ENCODE data around the gene CBY3.

The CBY3 gene

DNA sequence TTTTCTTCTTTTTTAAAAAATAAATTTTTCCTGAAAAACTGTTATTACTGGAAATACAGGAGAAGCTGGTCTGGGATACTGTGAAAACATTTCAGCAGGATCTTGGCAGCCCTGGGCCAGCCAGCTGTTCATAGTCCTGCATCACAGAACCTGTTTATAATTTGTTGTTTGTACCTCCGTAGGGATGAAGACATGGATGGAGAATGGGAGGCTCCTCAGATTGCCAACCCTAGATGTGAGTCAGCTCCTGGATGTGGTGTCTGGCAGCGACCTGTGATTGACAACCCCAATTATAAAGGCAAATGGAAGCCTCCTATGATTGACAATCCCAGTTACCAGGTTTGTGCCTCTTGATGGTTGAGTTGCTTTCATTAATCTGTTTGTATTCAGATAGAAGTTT is 39.4 kb upstream of the CBY3 start:
- H3K27ac ChIP-seq (ENCODE audit: low read length), result no peak overlapping the region
- H3K4me1 ChIP-seq (ENCODE audit: low read length), result no peaks in the 10 kb centered on the region
- H3F3A ChIP-seq (ENCODE audit: insufficient read depth, low read length), result peaks cover 10% of the 10 kb centered on the region; the same call in 1 of the 2 replicates
- no peak overlapping the region for H3K9ac ChIP-seq (ENCODE audit: low read length)
- no peaks in the 10 kb centered on the region for H3K9me2 ChIP-seq (replicated peaks; ENCODE audit: insufficient read depth, low read length)
- no peaks in the 10 kb centered on the region for H3K9me3 ChIP-seq (replicated peaks; ENCODE audit: insufficient read depth, low read length)
- peaks cover 6% of the 10 kb centered on the region; the same call in 1 of the 2 replicates for H4K20me1 ChIP-seq (ENCODE audit: insufficient read depth, low read length)
- DNase-seq, result no peak
- H3K27me3 ChIP-seq (replicated peaks; ENCODE audit: insufficient read depth, low read length), result no peaks in the 10 kb centered on the region
- H3K79me2 ChIP-seq (ENCODE audit: low read length), result peaks cover 90% of the 10 kb centered on the region
- H3K4me2 ChIP-seq (ENCODE audit: low read depth, low read length), result no peak overlapping the region
- H3K4me3 ChIP-seq (ENCODE audit: low read length), result no peak overlapping the region
- no peak overlapping the region for H2AFZ ChIP-seq (ENCODE audit: low read length)
- TF ChIP-seq EZH2phosphoT487 (IDR thresholded peaks at IDR 0.05; ENCODE audit: low read length) (no peak), EZH2 (optimal IDR thresholded peaks at IDR 0.05; ENCODE audit: low read depth, low read length) (no peak)
- TF ChIP-seq, protein P1, sequence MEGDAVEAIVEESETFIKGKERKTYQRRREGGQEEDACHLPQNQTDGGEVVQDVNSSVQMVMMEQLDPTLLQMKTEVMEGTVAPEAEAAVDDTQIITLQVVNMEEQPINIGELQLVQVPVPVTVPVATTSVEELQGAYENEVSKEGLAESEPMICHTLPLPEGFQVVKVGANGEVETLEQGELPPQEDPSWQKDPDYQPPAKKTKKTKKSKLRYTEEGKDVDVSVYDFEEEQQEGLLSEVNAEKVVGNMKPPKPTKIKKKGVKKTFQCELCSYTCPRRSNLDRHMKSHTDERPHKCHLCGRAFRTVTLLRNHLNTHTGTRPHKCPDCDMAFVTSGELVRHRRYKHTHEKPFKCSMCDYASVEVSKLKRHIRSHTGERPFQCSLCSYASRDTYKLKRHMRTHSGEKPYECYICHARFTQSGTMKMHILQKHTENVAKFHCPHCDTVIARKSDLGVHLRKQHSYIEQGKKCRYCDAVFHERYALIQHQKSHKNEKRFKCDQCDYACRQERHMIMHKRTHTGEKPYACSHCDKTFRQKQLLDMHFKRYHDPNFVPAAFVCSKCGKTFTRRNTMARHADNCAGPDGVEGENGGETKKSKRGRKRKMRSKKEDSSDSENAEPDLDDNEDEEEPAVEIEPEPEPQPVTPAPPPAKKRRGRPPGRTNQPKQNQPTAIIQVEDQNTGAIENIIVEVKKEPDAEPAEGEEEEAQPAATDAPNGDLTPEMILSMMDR (IDR thresholded peaks at IDR 0.05; ENCODE audit: low read length), result no peak
- peaks cover 55% of the 10 kb centered on the region for H3K36me3 ChIP-seq (replicated peaks; ENCODE audit: insufficient read depth, low read length)

DNA sequence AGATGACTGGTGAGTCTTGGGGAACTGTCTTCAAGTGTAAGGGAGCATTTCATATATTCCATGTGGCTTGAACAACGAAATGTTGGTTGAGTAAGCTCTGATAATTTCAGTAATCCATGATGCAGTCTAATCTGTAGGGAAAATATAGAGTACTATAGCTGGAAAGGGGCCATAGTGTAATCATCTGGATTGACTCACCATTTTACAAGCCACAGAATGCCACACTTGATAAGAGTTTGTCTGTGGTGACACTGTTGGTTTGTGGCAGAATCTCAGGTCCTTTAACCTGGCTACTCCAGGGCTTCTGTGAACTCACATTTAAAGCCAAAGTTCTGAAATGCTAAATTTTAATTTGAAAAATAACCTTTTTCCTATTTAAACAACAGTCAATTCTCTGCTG is 35.5 kb upstream of the CBY3 start:
- no peak overlapping the region for H3K4me3 ChIP-seq (ENCODE audit: low read length)
- DNase-seq, result no peak
- no peaks in the 10 kb centered on the region for H3K9me3 ChIP-seq (replicated peaks; ENCODE audit: insufficient read depth, low read length)
- no peaks in the 10 kb centered on the region for H3K9me2 ChIP-seq (replicated peaks; ENCODE audit: insufficient read depth, low read length)
- H3K4me2 ChIP-seq (ENCODE audit: low read depth, low read length), result no peak overlapping the region
- H3K4me1 ChIP-seq (ENCODE audit: low read length), result no peaks in the 10 kb centered on the region
- H3K79me2 ChIP-seq (ENCODE audit: low read length), result peaks cover 75% of the 10 kb centered on the region
- no peak overlapping the region for H3K9ac ChIP-seq (ENCODE audit: low read length)
- H3K27ac ChIP-seq (ENCODE audit: low read length), result no peak overlapping the region
- peaks cover 5% of the 10 kb centered on the region; the same call in 1 of the 2 replicates for H3F3A ChIP-seq (ENCODE audit: insufficient read depth, low read length)
- no peaks in the 10 kb centered on the region for H3K27me3 ChIP-seq (replicated peaks; ENCODE audit: insufficient read depth, low read length)
- peaks cover 33% of the 10 kb centered on the region; the same call in 1 of the 2 replicates for H3K36me3 ChIP-seq (replicated peaks; ENCODE audit: insufficient read depth, low read length)
- TF ChIP-seq EZH2phosphoT487 (IDR thresholded peaks at IDR 0.05; ENCODE audit: low read length) (no peak), EZH2 (optimal IDR thresholded peaks at IDR 0.05; ENCODE audit: low read depth, low read length) (no peak)
- TF ChIP-seq, protein P1 (IDR thresholded peaks at IDR 0.05; ENCODE audit: low read length), result no peak
- H4K20me1 ChIP-seq (ENCODE audit: insufficient read depth, low read length), result no peaks in the 10 kb centered on the region
- no peak overlapping the region for H2AFZ ChIP-seq (ENCODE audit: low read length)

DNA sequence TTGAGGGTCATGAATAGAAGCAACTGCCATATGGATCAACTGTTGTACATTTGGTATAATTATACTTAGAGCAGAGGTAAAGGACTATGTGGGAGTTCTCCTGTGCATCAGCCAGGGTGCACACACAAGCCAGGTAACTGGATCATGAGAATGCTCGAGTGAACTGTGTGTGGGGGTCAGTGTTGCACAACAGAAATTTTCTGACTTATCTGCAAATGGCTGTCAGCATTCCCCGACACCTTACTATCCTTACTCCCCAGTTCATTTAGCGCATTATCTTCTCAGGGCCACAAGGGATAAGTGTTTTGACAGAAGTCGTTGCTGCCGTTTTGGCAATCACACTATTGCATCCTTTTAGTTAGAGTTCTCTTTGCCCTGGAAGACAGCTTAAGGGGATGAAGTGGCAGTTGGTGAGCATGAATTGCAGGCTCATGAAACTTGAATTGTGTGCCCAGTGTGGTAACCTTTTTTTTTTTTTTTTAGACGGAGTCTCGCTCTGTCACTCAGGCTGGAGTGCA is 19.6 kb upstream of the CBY3 start:
- H3K9ac ChIP-seq (ENCODE audit: low read length), result peak overlapping the region; percentile 99; the same call in 1 of the 2 replicates
- TF ChIP-seq, protein P1 (IDR thresholded peaks at IDR 0.05; ENCODE audit: low read length), result no peak
- TF ChIP-seq EZH2 (optimal IDR thresholded peaks at IDR 0.05; ENCODE audit: low read depth, low read length) (no peak), EZH2phosphoT487 (IDR thresholded peaks at IDR 0.05; ENCODE audit: low read length) (no peak)
- H3K27ac ChIP-seq (ENCODE audit: low read length), result no peak overlapping the region
- H3K9me3 ChIP-seq (replicated peaks; ENCODE audit: insufficient read depth, low read length), result no peaks in the 10 kb centered on the region
- DNase-seq, result no peak
- no peaks in the 10 kb centered on the region for H3K27me3 ChIP-seq (replicated peaks; ENCODE audit: insufficient read depth, low read length)
- no peak overlapping the region for H2AFZ ChIP-seq (ENCODE audit: low read length)
- peaks cover 71% of the 10 kb centered on the region for H3K79me2 ChIP-seq (ENCODE audit: low read length)
- H3K4me3 ChIP-seq (ENCODE audit: low read length), result peak overlapping the region; percentile 92
- peak overlapping the region; percentile 79 for H3K4me2 ChIP-seq (ENCODE audit: low read depth, low read length)
- H3F3A ChIP-seq (ENCODE audit: insufficient read depth, low read length), result no peaks in the 10 kb centered on the region; the same call in 1 of the 2 replicates
- 0 out of 2 replicates have a peak, but pooled peaks cover 4% of the 10 kb centered on the region for H3K4me1 ChIP-seq (ENCODE audit: low read length)
- H3K36me3 ChIP-seq (replicated peaks; ENCODE audit: insufficient read depth, low read length), result peaks cover 9% of the 10 kb centered on the region; the same call in 1 of the 2 replicates
- H4K20me1 ChIP-seq (ENCODE audit: insufficient read depth, low read length), result peaks cover 9% of the 10 kb centered on the region
- no peaks in the 10 kb centered on the region for H3K9me2 ChIP-seq (replicated peaks; ENCODE audit: insufficient read depth, low read length)
